GM18505 (cell line): ENCODE data around the gene WDSUB1.

Experiments
- ATAC-seq: cut with Tn5 transposase; IDR thresholded peaks from one replicate; pipeline ENCODE4 v1.9.1; 2021; ENCODE audit not compliant: unreplicated experiment
- POLR2A ChIP-seq: IDR thresholded peaks from 4 replicates; pipeline ENCODE4 v1.6.1; 2011; ENCODE audit warnings: borderline replicate concordance; ENCODE audit not compliant: insufficient read depth, insufficient read length; ENCODE audit errors: extremely low read depth

Gene WDSUB1

DNA sequence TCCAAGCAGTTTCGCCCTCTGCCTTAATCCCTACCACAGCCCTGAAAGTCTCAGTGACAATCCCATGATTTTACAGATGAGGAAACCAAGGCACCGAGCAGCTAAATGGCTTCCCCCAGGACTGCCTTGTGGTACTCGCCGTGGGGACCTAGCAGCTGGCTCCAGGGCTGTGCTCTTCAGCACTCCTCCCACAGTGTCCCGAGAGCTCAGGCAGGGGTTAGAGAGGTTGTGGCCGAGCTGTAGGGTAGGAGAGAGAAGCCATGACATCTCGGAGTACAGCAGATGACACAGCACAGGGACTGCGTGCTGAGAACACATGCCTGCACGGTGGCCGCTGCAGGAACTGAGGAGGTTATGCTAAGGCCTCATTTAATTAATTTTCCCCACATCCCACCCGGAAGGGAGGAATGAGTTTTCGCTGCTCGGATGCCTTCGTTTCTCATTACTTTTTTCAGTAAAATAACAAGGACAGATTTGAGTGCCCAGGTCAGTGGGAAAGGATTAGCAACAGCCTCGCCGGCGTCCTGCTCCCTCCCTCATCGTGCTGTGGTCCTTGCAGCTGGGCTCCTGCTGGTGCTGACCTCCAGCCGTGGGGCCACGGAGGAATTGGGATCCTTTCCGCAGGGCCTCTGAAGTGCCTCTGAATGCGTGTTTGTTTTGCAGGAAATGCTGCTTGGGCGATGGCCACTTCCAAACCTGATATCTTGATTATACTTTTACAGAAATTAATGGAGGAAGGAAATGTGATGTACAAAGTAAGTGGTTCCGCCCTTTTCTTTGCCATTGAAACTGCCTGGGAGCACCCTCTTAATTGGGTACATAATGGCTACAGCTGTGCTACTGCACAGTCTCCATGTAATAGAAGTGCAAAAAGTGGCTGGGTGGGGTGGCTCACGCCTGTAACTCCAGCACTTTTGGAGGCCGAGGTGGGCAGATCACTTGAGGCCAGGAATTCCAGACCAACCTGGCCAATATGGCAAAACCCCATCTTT lies 61.2 kb downstream of the WDSUB1 start:
- ATAC-seq, result no peak
- TF ChIP-seq POLR2A, result no peak

GRCh38 chr2:159224061-159224813 lies 62.3 kb downstream of the WDSUB1 start:
- TF ChIP-seq POLR2A, result no peak
- no peak for ATAC-seq

DNA sequence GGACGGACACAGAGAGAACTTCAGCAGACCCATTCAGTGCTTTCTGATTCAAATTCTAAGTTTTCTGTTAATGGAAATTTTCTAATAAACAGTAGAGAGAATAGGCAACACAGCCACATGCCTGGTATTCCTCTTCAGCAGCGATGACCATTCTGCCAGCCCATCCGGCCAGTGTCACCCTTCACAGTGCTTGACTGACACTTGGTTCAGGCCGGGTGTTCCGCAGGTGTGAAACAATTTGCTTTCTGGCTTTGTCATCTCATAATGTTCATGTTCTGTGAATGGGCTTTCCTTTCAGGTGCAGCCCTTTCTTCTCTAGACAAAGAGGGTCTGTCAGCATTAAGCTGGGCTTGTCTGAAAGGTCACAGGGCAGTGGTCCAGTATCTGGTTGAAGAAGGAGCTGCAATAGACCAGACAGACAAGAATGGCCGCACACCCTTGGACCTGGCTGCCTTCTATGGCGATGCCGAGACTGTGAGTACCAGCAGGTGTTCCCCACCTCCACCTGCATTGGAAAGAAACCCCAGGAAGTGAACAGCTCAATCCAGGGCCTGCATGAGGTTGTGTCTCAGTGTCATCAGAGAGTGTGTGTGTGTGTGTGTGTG lies 67.0 kb downstream of the WDSUB1 start:
- no peak for ATAC-seq
- TF ChIP-seq POLR2A, result no peak

- no peak for TF ChIP-seq POLR2A
Observed at GRCh38 chr2:159218389-159218788, 68.1 kb downstream of the WDSUB1 start.

GRCh38 chr2:159217676-159218075 lies 68.8 kb downstream of the WDSUB1 start:
- ATAC-seq, result no peak
- TF ChIP-seq POLR2A, result no peak

More at GRCh38 chr2:159218389-159218788, 68.1 kb downstream of the WDSUB1 start:
- no peak for ATAC-seq

- no peak for TF ChIP-seq POLR2A
- ATAC-seq, result no peak
Observed at GRCh38 chr2:159215116-159215515, 71.4 kb downstream of the WDSUB1 start.

- TF ChIP-seq POLR2A, result no peak
- ATAC-seq, result no peak
Observed at GRCh38 chr2:159214325-159214865, 72.1 kb downstream of the WDSUB1 start.

DNA sequence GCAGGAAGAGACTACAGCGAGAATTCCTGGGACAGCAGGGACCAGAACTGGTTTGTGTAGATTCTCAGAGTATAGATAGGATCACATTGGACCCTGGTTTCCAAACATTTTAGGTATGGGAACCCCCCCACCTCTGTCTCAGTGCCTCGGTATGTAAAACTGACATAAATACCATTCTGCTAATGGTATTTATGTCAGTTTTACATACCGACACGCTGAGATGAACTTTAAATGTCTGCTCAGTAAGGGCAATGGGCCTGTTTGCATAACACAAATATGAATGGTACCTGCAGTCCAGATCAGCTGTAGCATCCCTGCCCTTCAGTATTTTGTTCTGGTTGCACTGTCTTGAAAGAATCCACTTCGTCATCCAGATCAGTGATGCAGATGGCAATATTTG lies 73.2 kb downstream of the WDSUB1 start:
- no peak for ATAC-seq
- no peak for TF ChIP-seq POLR2A

GRCh38 chr2:159211447-159212396 lies 74.8 kb downstream of the WDSUB1 start:
- TF ChIP-seq POLR2A, result no peak
- no peak for ATAC-seq

GRCh38 chr2:159209341-159210306 lies 76.9 kb downstream of the WDSUB1 start:
- ATAC-seq, result peak; percentile 75
- no peak for TF ChIP-seq POLR2A

DNA sequence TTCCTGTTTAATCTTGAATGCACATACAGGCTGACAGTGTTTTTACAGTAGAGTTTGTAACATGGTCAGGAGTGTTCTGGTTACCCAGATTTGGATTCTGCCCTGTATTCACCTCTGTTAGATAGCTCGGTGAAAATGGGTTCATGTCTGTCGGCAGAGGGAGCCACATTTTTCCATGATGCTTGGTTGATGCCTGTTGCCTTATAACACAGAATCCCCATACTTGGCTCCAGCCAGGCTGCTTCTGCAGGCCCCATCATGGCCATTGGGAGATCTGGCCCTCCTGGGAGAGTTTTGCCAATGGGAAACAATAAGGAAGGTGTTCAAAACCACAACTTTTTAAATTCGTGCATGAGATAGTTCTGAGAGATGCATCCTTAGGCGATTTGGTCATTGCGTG lies 78.1 kb downstream of the WDSUB1 start:
- no peak for TF ChIP-seq POLR2A
- no peak for ATAC-seq

GRCh38 chr2:159206736-159207380 lies 79.6 kb downstream of the WDSUB1 start:
- TF ChIP-seq POLR2A, result no peak
- no peak for ATAC-seq
